Right lobe of liver (tissue), 4 donors: ENCODE data around the gene RAB10.

Experiments
- POLR2A ChIP-seq: fragments of 450-650 bp; IDR thresholded peaks from one replicate; pipeline ENCODE4 v1.6.1; 2017; ENCODE audit warnings: antibody characterized with exemption, mild to moderate bottlenecking
- TF ChIP-seq, protein P1 (sequence below), 4 donors: fragments of 200-600 bp in 3 of 4; fragments of 450-650 bp in 1 of 4; IDR thresholded peaks; one replicate each; pipeline versions ENCODE4 v1.5.1 to v1.8.0; 2016 to 2022; ENCODE audit warnings: antibody characterized with exemption in 4 of 4, mild to moderate bottlenecking in 2 of 4
- donor health status: DM: no; HTN: no; CAD: no.
- donor health status: DM: no; HTN: no; CAD: no.
- donor health status: DM: no; HTN: yes; CAD: no.

DNA sequence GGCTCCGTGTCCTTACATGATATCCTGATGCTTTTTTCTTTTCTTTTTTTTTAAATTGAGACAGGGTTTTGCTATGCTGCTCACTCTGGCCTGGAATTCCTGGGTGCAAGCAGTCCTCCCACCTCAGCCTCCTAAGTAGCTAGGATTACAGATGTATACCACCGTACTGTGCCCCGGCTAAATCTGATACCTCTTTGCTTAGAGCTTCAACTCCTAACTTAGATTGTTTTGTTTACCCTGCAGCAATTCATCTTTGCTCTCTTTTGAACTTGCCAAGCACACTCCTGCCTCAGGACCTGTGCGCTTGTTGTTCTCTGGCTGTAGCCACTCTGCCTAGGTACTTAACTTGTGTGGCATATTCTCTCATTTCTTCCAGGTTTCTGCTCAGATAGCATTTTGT lies 24.5 kb downstream of the RAB10 start:
- TF ChIP-seq, protein P1, sequence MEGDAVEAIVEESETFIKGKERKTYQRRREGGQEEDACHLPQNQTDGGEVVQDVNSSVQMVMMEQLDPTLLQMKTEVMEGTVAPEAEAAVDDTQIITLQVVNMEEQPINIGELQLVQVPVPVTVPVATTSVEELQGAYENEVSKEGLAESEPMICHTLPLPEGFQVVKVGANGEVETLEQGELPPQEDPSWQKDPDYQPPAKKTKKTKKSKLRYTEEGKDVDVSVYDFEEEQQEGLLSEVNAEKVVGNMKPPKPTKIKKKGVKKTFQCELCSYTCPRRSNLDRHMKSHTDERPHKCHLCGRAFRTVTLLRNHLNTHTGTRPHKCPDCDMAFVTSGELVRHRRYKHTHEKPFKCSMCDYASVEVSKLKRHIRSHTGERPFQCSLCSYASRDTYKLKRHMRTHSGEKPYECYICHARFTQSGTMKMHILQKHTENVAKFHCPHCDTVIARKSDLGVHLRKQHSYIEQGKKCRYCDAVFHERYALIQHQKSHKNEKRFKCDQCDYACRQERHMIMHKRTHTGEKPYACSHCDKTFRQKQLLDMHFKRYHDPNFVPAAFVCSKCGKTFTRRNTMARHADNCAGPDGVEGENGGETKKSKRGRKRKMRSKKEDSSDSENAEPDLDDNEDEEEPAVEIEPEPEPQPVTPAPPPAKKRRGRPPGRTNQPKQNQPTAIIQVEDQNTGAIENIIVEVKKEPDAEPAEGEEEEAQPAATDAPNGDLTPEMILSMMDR (IDR thresholded peaks at IDR 0.05), result no peak
- TF ChIP-seq POLR2A, result no peak
